RWPE1 (cell line): ENCODE results near the gene PNCK.

ENCODE experiments used
- CTCF ChIA-PET: fragments of 350-600 bp; sonication (Branson Sonifier 250); formaldehyde crosslinking; extraction: SDS; loops from one replicate; lab custom pipeline; 2021; lab: Yijun Ruan, JAX
- POLR2A ChIA-PET: fragments of 400-600 bp; formaldehyde crosslinking; extraction: SDS; loops from one replicate; lab custom pipeline; 2020; ENCODE audit warnings: antibody characterized with exemption; ENCODE audit not compliant: low non-redundant PET; lab: Yijun Ruan, JAX
- DNase-seq: peaks from one replicate; pipeline ENCODE4 v3.0.0; 2012; ENCODE audit warnings: low spot score
- H3K27ac ChIP-seq: fragments of 450-650 bp; 2 replicates; pipeline ENCODE4 v1.5.1; 2017
- CTCF ChIP-seq: fragments of 450-650 bp; conservative IDR thresholded peaks from 2 replicates; pipeline ENCODE4 v1.5.1; 2017; ENCODE audit warnings: low read depth, mild to moderate bottlenecking

Gene PNCK

DNA sequence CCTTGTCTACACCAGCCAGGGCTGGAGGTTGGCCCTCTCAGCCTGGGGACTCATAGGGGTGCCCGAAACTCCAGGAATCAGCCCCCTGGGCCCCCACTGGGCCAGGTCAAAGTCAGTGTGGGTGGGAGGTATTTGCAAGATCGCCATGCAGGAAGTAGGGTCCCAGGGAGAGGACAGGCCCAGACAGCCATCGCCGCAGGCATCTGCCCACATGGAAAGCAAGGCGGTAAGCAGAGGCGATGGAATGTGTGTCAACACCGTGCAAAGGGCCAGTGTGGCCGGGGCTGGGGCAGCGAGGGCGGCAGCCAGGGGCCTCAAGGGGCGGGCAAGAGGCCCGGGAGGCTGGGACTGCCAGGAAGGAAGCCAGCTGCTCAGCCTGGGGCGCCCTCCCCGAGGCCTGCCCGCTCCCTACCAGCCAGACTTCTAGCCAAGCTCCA, 45.9 kb downstream of the PNCK start:
- no peak overlapping the region for H3K27ac ChIP-seq
- ChIA-PET POLR2A (no interaction called here), CTCF (no interaction called here)
- no peak for TF ChIP-seq CTCF
- DNase-seq: no peak

GRCh38 chrX:153626863-153627674, 46.5 kb downstream of the PNCK start:
- no peak for DNase-seq
- no peak for TF ChIP-seq CTCF
- ChIA-PET POLR2A (no interaction called here), CTCF (no interaction called here)
- H3K27ac ChIP-seq: no peak overlapping the region

DNA sequence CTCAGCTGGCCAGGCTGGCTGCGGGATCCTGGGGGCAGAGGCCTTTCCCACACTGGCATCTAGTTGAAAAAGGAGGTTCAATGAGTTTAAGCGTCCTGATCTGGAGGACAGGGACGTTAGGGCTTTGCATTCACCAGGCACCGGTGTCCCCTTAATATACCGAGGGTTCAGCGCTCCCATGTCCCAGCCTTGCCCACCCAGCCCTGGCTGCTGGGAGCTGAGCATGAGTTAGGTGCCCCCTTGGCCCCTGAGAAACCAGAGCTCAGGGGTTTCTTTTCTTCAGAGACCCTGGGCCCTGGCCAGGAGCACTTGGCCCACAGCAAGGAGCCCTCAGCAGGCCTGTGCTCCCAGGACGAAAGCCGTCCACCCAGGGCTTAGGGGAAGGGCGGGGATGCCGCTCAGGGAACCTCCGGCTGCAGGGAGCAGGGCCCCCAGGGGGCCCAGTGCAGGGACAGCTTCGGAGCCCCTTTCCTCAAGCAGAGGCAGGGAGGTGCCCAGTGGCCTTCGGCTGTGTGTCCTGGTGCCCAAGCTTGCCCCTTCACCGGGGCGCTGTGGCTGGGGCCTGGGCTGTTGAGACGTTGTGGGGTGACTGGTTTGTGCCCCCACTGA, 47.5 kb downstream of the PNCK start:
- no peak overlapping the region for H3K27ac ChIP-seq
- TF ChIP-seq CTCF: no peak
- CTCF ChIA-PET: no interaction called here
- POLR2A ChIA-PET: no interaction called here
- DNase-seq: no peak

DNA sequence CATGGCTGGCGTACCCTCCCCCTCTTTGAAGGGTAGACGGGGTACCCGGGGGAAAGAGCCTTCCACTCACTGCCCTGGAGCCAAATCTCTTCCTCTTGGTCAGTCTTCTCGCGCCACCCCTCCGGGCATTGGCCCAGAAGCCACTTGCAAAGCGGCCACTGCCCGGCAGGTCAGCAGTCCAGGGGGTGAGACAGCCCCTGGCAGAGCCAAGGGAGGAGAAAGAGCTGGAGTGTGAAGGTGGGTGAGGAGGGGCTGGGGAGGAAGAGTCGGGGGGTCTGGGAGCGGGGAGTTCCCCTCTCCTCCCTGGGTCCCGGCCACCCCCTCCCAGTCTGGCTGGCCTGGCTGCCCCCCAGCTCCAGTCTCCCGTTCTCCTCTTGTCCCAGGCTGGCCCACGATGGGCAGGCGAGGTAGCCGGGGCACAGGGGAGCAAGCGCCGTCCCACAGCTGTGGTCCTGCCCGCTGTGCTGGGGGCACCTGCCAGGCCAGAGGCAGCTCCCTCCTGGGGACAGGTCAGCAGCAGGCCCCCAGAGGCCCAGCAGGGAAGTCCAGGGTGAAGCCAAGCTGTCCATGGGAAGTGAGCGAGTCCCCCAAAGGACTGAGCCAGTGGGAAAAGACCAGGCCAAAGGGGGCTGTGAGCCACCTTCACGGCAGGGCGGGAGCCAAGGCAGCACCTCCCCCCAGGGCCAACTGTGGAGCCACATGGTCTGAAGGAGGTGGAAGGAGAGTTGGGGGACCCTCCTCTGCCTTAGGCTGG, 48.2 kb downstream of the PNCK start:
- no peak for DNase-seq
- ChIA-PET CTCF (no interaction called here), POLR2A (no interaction called here)
- TF ChIP-seq CTCF: no peak
- no peak overlapping the region for H3K27ac ChIP-seq

GRCh38 chrX:153624196-153625091, 49.2 kb downstream of the PNCK start:
- CTCF ChIA-PET: no interaction called here
- no peak for DNase-seq
- POLR2A ChIA-PET: no interaction called here
- H3K27ac ChIP-seq: no peak overlapping the region
- no peak for TF ChIP-seq CTCF
